Activated naive CD4-positive, alpha-beta T cell treated with anti-CD3 and anti-CD28 coated beads, Interleukin-2, amount 50 U/mL, for 16 hours (primary cell): ENCODE measurements around the gene COL18A1.
"Not testable (repeated sequence)": the region's sequence is repeated elsewhere in the genome, so short reads cannot be mapped to it uniquely, and the experiment has no call there.

Experiments
- DNase-seq: peaks from one replicate; pipeline ENCODE4 v3.0.0-alpha.2; 2020

Gene COL18A1

GRCh38 chr21:45442686-45443594 is 38.0 kb downstream of the COL18A1 start:
- not testable (repeated sequence) for DNase-seq

- no peak for DNase-seq
Observed at GRCh38 chr21:45443595-45444181, 38.7 kb downstream of the COL18A1 start.

- DNase-seq = no peak
Observed at GRCh38 chr21:45444385-45444784, 39.4 kb downstream of the COL18A1 start.

GRCh38 chr21:45445369-45445768 is 40.4 kb downstream of the COL18A1 start:
- no peak for DNase-seq

GRCh38 chr21:45447821-45448220 is 42.9 kb downstream of the COL18A1 start:
- DNase-seq = no peak

GRCh38 chr21:45448283-45448809 is 43.4 kb downstream of the COL18A1 start:
- no peak for DNase-seq

GRCh38 chr21:45448810-45449657 is 44.1 kb downstream of the COL18A1 start:
- no peak for DNase-seq

- no peak for DNase-seq
Observed at GRCh38 chr21:45449658-45450422, 44.9 kb downstream of the COL18A1 start.

- no peak for DNase-seq
Observed at GRCh38 chr21:45450423-45451090, 45.6 kb downstream of the COL18A1 start.

GRCh38 chr21:45451091-45451740 is 46.3 kb downstream of the COL18A1 start:
- DNase-seq = no peak

- DNase-seq = no peak
Observed at GRCh38 chr21:45451771-45452182, 46.8 kb downstream of the COL18A1 start.

- DNase-seq = no peak
Observed at GRCh38 chr21:45452696-45453307, 47.8 kb downstream of the COL18A1 start.

GRCh38 chr21:45453308-45453950 is 48.5 kb downstream of the COL18A1 start:
- DNase-seq = no peak

GRCh38 chr21:45454060-45454925 is 49.3 kb downstream of the COL18A1 start:
- DNase-seq = no peak

- no peak for DNase-seq
Observed at GRCh38 chr21:45454926-45455673, 50.1 kb downstream of the COL18A1 start.

- DNase-seq = no peak
Observed at GRCh38 chr21:45455674-45456583, 51.0 kb downstream of the COL18A1 start.

GRCh38 chr21:45456584-45457160 is 51.7 kb downstream of the COL18A1 start:
- DNase-seq = no peak
